GM20000 (cell line): ENCODE results near the gene JPH2.

ENCODE experiments used
- DNase-seq: peaks from one replicate; pipeline ENCODE4 v3.0.0; 2012; ENCODE audit warnings: low spot score
- TF ChIP-seq, protein P1 (sequence below): IDR thresholded peaks from 2 replicates; pipeline ENCODE4 v1.5.1; 2012; ENCODE audit warnings: mild to moderate bottlenecking, control low read depth; ENCODE audit errors: extremely low read depth, missing control alignments

The JPH2 gene

DNA sequence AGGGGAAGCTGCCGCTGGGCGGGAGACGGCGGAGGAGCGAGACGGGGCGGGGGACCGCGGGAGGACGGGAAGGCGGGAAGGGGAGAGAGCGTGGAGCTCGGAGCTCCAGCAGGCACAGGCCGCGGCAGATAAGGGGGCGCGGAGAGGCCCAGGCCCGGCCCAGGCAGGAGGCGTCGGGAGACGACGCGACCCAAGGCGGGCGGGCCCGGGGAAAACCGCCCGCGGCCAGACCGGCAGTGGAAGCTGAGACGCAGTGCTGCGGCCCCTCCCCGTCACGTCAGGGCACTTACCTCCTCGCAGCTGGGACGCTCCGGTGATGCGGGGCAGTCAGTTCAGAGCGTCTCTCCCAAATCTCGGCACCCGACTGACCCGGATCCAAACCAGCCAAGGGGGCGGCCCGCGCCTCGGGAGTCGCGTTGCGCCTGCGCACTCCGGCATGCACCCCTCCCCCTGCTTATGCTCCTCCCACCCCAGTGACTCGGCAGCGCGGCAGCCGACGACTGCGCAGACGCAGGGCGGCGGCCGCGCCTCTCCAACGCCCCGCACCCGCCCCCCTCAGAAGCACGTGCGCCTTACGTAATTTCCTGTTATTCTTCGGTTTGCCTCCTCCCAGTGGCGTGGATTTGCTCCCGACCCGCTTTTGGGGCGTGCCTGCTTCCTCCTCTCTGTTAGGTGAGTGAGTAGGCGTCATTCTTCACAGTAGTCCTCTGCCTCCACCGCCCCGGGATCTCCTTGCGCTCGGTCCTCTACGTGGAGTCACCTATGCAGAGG, 23.6 kb upstream of the JPH2 start, which contains the start of gene OSER1:
Gene OSER1 (minus strand): TSS at position 366 of the 771 bp plus-strand sequence. CDS start 3,814 bp downstream, outside the sequence.
- TF ChIP-seq, protein P1, sequence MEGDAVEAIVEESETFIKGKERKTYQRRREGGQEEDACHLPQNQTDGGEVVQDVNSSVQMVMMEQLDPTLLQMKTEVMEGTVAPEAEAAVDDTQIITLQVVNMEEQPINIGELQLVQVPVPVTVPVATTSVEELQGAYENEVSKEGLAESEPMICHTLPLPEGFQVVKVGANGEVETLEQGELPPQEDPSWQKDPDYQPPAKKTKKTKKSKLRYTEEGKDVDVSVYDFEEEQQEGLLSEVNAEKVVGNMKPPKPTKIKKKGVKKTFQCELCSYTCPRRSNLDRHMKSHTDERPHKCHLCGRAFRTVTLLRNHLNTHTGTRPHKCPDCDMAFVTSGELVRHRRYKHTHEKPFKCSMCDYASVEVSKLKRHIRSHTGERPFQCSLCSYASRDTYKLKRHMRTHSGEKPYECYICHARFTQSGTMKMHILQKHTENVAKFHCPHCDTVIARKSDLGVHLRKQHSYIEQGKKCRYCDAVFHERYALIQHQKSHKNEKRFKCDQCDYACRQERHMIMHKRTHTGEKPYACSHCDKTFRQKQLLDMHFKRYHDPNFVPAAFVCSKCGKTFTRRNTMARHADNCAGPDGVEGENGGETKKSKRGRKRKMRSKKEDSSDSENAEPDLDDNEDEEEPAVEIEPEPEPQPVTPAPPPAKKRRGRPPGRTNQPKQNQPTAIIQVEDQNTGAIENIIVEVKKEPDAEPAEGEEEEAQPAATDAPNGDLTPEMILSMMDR, result no peak
- DNase-seq, result peak; percentile 99

DNA sequence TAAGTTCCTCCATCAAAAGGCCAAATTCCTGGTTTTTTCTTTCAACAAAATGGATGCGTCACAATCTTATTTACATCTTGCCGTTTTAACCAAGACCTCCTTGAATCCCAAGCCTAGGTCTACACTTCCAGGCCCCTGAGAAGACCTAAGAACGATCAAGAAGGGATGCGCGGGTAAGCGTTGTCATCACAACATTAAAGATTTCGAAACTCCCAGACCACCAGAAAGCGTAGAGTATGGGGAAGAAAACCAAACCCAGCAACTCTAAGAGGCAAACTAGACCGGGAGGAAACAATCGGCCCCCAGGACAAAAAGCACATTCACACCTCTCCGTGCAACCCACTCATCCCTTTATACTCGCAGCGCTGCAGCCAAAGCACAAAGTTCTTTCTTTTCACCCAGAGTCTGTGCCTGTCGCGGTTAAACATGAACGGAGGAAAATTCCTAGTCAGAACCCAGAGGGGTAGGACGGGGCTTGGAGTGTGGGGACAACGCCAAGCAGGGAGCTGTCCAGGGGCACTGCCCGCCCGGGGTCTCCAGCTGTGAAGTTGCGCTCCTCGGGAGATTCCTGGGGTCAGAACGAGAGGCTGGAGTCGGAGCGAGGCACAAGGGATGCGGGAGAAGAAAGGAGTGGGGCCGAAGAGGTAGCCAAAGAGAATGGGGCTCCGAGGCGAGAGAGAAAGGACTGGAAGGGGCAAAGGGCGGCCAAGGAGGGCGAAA, 22.9 kb upstream of the JPH2 start:
- TF ChIP-seq, protein P1, result no peak
- DNase-seq, result no peak

DNA sequence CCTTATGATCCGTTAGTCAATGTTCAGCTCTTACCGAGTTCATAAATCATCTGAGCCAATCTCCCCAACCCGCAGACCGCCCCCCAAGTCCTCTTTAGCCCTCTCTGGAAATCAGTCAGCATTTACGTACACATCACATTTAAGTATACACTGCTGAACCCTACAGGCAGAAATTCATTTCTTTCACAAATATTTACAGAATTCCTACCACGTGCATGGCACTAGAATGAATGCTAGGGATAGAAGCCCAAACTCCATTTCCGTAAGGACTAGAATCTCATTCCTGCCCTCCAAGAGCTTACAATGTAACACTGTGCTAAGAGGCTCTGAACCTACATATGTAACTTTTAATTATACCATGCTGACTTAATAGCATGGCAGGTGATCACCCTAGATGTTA, 21.8 kb upstream of the JPH2 start:
- TF ChIP-seq, protein P1, result no peak
- no peak for DNase-seq

DNA sequence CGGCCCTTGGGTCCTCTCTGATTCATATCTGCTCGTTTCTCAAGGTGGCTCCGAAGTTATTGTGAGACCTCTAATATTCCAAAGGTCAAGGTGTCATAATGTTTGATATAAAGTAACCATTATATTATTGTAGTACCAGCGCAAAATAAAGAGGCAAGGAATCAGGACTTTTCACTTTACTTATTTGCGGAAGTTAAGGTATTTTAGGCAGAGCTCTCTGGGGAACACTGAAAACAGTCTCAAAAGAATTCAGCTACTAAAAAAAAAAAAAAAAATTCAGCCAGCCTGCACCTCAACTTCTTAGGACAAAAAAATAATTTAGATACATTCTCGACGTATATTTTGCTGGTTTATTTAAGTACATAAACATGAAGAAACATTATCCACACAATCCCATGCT, 21.2 kb upstream of the JPH2 start:
- DNase-seq, result no peak
- TF ChIP-seq, protein P1, result no peak

DNA sequence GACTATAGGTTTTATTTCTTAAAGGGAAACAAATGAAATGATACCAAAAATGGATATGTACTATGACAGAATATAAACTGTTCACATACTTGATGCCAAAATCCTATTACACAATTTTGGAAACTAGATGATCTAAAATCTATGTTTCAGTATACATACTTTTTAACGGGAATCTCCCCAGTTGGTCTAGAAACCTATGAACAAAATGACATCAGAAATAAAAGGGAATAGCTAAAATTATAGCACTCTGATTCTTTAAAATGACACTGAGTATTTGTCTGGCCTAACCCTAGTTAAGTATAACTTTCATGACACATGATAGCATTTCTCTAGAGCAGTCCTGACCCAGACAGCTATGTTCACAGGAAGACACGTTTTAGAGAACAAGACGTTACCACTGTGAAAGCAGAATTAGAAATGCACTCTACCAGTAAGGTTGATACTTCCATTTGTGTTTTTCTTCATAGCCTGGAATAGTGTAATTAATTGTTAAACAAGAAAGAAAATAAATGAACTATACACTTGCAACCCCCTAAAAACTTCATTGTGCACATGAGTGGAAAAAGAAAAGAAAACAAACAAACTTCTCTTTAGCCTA, 20.2 kb upstream of the JPH2 start:
- TF ChIP-seq, protein P1, result no peak
- DNase-seq, result no peak

DNA sequence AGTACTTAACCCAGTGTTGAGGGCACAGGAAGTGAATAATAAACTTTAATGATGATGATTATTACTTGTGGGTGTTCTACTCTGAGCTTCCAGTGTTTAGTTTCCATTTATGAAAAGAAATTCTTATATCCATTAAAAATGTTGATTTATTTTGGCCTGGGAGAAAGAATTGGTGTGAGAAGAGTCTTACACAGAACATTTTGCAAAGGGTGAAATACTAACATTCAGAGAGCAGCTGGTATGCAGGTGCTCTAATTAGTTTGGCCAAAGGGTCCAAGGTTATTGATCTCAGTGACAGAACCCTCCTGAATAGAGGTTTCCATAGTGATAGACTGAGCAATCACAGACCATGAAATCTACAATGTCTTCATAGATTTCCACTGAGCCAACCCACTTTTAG, 19.1 kb upstream of the JPH2 start:
- DNase-seq, result no peak

More for the DNA sequence above, 19.1 kb upstream of the JPH2 start:
- TF ChIP-seq, protein P1, result no peak
